ENCODE results near the gene IFITM2. TPM values are rescaled to one million over a fixed set of nuclear protein-coding genes. Genes with fewer than 3 reads are reported as not detected.

IFITM2 gene
- total and polyA plus RNA-seq, 2 of the 4 experiments (the other 2 are of a cell fraction) = 31.2 to 564 TPM

GRCh38 chr11:282171-282570, 25.4 kb upstream of the IFITM2 start:
- Histone ChIP-seq H2AK5ac (ENCODE audit: low read depth, low read length) (no peak overlapping the region), H4K8ac (ENCODE audit: low read depth in 2 of 2, low read length in 2 of 2) (no peak overlapping the region), H3K9me1 (ENCODE audit: insufficient read depth, low read length) (no peaks in the 10 kb centered on the region), H4K5ac (ENCODE audit: low read depth, low read length) (no peak overlapping the region), H3K27ac (ENCODE audit: insufficient read depth, low read length) (no peak overlapping the region), H3K18ac (ENCODE audit: low read depth, low read length) (no peak overlapping the region), H3K56ac (ENCODE audit: extremely low read depth, insufficient read depth, low read length) (no peak overlapping the region), H3K23ac (ENCODE audit: low read depth, low read length) (no peak overlapping the region), H2BK120ac (ENCODE audit: low read depth, low read length) (no peak overlapping the region), H3K4me3 (ENCODE audit: insufficient read depth, low read depth, low read length) (no peak overlapping the region), H2BK15ac (ENCODE audit: low read depth, low read length) (no peak overlapping the region), H2BK20ac (ENCODE audit: low read depth, low read length) (no peak overlapping the region), H3K36me3 (ENCODE audit: control insufficient read depth, insufficient read depth, low read length) (no peaks in the 10 kb centered on the region), H3K14ac (replicated peaks; ENCODE audit: low read depth, low read length) (no peak overlapping the region), H3K27me3 (ENCODE audit: control insufficient read depth, insufficient read depth, low read length) (peaks cover 68% of the 10 kb centered on the region), H2AK9ac (replicated peaks; ENCODE audit: low read depth, low read length, poor library complexity) (no peak overlapping the region), H4K20me1 (ENCODE audit: insufficient read depth, low read length) (no peaks in the 10 kb centered on the region), H3K4ac (ENCODE audit: low read depth, low read length) (no peak overlapping the region), H2BK5ac (ENCODE audit: low read depth, low read length, poor library complexity, severe bottlenecking) (no peak overlapping the region), H3K79me1 (ENCODE audit: low read depth in 1 of 2, low read length in 2 of 2) (no peaks in the 10 kb centered on the region), H2AFZ (replicated peaks; ENCODE audit: low read length, poor library complexity) (no peak overlapping the region), H3K9me3 (ENCODE audit: control insufficient read depth, insufficient read depth, low read length) (peaks cover 4% of the 10 kb centered on the region), H4K91ac (ENCODE audit: insufficient read depth, low read depth, low read length) (no peak overlapping the region), H3K9ac (ENCODE audit: low read depth, low read length) (no peak overlapping the region), H3K4me1 (ENCODE audit: control insufficient read depth, insufficient read depth, low read length) (no peaks in the 10 kb centered on the region), H3K4me2 (ENCODE audit: low read depth, low read length) (no peak overlapping the region)
- TF ChIP-seq RAD21 (IDR thresholded peaks at IDR 0.05; ENCODE audit: low read length) = no peak
- no peak for TF ChIP-seq MXI1 (IDR thresholded peaks at IDR 0.05; ENCODE audit: borderline replicate concordance, low read depth, low read length)
- no peak for TF ChIP-seq SMC3 (IDR thresholded peaks at IDR 0.05; ENCODE audit: low read depth, low read length)
- intact Hi-C loops (cut with micrococcal nuclease) = no loop called here
- ChIA-PET CTCF (interaction anchor here (0.6 kb wide), 1 partner anchor 19 kb away, joined by 7 read pairs; no protein-coding TSS in a partner anchor), POLR2A (ENCODE audit: unreplicated experiment) (no interaction called here)
- in situ Hi-C loops (cut with MboI; ENCODE audit: low sequenced_read_pairs) = loop anchor here (10.0 kb wide), 1 partner anchor 57 kb away; no protein-coding TSS in a partner anchor
- no CpG with 5 or more reads among the region's 4 CpGs for WGBS, 2 experiments (ENCODE audit: extremely low coverage in 2 of 2, insufficient read length in 1 of 2)
- dilution Hi-C loops (cut with HindIII; ENCODE audit: low sequenced_read_pairs, unreplicated experiment) = no loop called here
- no peak for ATAC-seq (ENCODE audit: low read depth)
- DNase-seq = no peak
- no TSS peak for BruUV-seq (replicated peaks)

Measured in IMR-90 (cell line).